ENCODE measurements around the gene GDF10.

DNA sequence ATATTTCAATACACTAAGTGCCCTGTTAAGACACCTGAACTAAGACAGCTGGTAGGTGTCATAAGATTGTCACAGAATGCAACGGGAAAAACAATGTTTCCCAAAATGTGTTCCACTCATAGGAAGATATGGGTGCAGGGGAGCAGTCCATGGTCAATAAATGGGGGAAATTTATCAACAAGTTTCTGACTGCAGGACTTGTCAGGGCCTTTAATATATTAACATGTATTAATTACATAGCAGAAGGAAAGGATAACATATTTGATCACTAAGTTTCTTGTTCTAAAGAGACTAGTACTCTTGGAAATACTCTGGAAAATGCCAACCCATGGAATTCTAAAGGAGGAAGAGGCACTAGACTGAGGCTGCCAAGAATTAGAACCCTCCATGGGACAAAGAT is 54.9 kb downstream of the GDF10 start:
- TF ChIP-seq POLR2A (IDR thresholded peaks at IDR 0.05) (no peak), CTCF (IDR thresholded peaks at IDR 0.05) (no peak)
